RWPE2 (cell line): ENCODE data around the gene NEO1.

ENCODE experiments used
- ATAC-seq: fragments of 200-7000 bp; cut with Tn5 transposase; 3 replicates; pipeline ENCODE4 v1.9.1; 2021; ENCODE audit warnings: low read depth
- DNase-seq: peaks from one replicate; pipeline ENCODE4 v3.0.0-alpha.2; 2020; ENCODE audit warnings: low spot score
- H3K27ac ChIP-seq: fragments of 450-650 bp; 2 replicates; pipeline ENCODE4 v1.5.1; 2017; ENCODE audit warnings: mild to moderate bottlenecking; ENCODE audit not compliant: poor library complexity, severe bottlenecking
- H3K27me3 ChIP-seq: fragments of 250-450 bp; sonication (Bioruptor Pico); 2 replicates; pipeline ENCODE4 v1.5.1; 2021; ENCODE audit warnings: mild to moderate bottlenecking, moderate library complexity; ENCODE audit not compliant: insufficient read depth, poor library complexity, severe bottlenecking
- H3K36me3 ChIP-seq: fragments of 250-450 bp; sonication (Bioruptor Pico); 2 replicates; pipeline ENCODE4 v1.5.1; 2020; ENCODE audit warnings: low read depth, mild to moderate bottlenecking, moderate library complexity
- H3K4me1 ChIP-seq: fragments of 250-450 bp; sonication (Bioruptor Pico); 2 replicates; pipeline ENCODE4 v1.5.1; 2021; ENCODE audit warnings: mild to moderate bottlenecking, moderate library complexity; ENCODE audit not compliant: insufficient read depth, poor library complexity, severe bottlenecking
- H3K4me3 ChIP-seq: fragments of 250-450 bp; sonication (Bioruptor Pico); 2 replicates; pipeline ENCODE4 v1.5.1; 2021; ENCODE audit warnings: mild to moderate bottlenecking, moderate library complexity; ENCODE audit not compliant: severe bottlenecking
- H3K9me3 ChIP-seq: fragments of 250-450 bp; sonication (Bioruptor Pico); 2 replicates; pipeline ENCODE4 v1.5.1; 2021; ENCODE audit warnings: mild to moderate bottlenecking, moderate library complexity; ENCODE audit not compliant: severe bottlenecking
- CTCF ChIP-seq: fragments of 450-650 bp; IDR thresholded peaks from one replicate; pipeline ENCODE4 v1.5.1; 2017; ENCODE audit warnings: mild to moderate bottlenecking, moderate library complexity; ENCODE audit not compliant: poor library complexity, severe bottlenecking

Gene NEO1

GRCh38 chr15:73322665-73323373 lies 270.6 kb downstream of the NEO1 start:
- no peaks in the 10 kb centered on the region for H3K9me3 ChIP-seq
- H3K27me3 ChIP-seq = peaks cover 15% of the 10 kb centered on the region
- H3K27ac ChIP-seq = no peak overlapping the region
- no peak overlapping the region for H3K4me3 ChIP-seq
- no peaks in the 10 kb centered on the region for H3K4me1 ChIP-seq
- ATAC-seq = no peak
- DNase-seq = peak; percentile 66
- no peak for TF ChIP-seq CTCF
- H3K36me3 ChIP-seq = no peaks in the 10 kb centered on the region

- H3K9me3 ChIP-seq = no peaks in the 10 kb centered on the region
- H3K36me3 ChIP-seq = no peaks in the 10 kb centered on the region
- peaks cover 9% of the 10 kb centered on the region for H3K27me3 ChIP-seq
- H3K4me1 ChIP-seq = no peaks in the 10 kb centered on the region
- no peak overlapping the region for H3K4me3 ChIP-seq
- ATAC-seq (no peak), DNase-seq (peak; percentile 76)
- H3K27ac ChIP-seq = no peak overlapping the region
- no peak for TF ChIP-seq CTCF
Measured at GRCh38 chr15:73323374-73323955, 271.2 kb downstream of the NEO1 start.

- H3K4me1 ChIP-seq = no peaks in the 10 kb centered on the region
- DNase-seq = peak; percentile 70
- peaks cover 5% of the 10 kb centered on the region for H3K27me3 ChIP-seq
- H3K4me3 ChIP-seq = no peak overlapping the region
- H3K9me3 ChIP-seq = no peaks in the 10 kb centered on the region
- no peak overlapping the region for H3K27ac ChIP-seq
- ATAC-seq = no peak
- no peaks in the 10 kb centered on the region for H3K36me3 ChIP-seq
- no peak for TF ChIP-seq CTCF
Measured at GRCh38 chr15:73323956-73324355, 271.7 kb downstream of the NEO1 start.

GRCh38 chr15:73324496-73325170 lies 272.4 kb downstream of the NEO1 start:
- Histone ChIP-seq H3K27ac (no peak overlapping the region), H3K9me3 (no peaks in the 10 kb centered on the region), H3K4me1 (no peaks in the 10 kb centered on the region), H3K4me3 (no peak overlapping the region), H3K27me3 (peaks cover 2% of the 10 kb centered on the region), H3K36me3 (no peaks in the 10 kb centered on the region)
- TF ChIP-seq CTCF = no peak
- ATAC-seq = no peak
- DNase-seq = peak; percentile 72
